HEK293 (cell line): Measurements from ENCODE around the gene GMIP.
A peak's percentile ranks its signal among the peaks of the same experiment; 100 is the strongest.

Source experiments
- CTCF ChIA-PET: fragments of 350-600 bp; formaldehyde crosslinking; extraction: SDS; loops from one replicate; lab custom pipeline; 2021; ENCODE audit warnings: antibody characterized with exemption; lab: Yijun Ruan, JAX
- POLR2A ChIA-PET: fragments of 300-600 bp; formaldehyde crosslinking; extraction: SDS; loops from one replicate; lab custom pipeline; 2020; ENCODE audit warnings: antibody characterized with exemption, inconsistent platforms; lab: Yijun Ruan, JAX
- H3K27ac ChIP-seq: fragments of 200-500 bp; sonication (Bioruptor generic); 2 replicates; pipeline ENCODE4 v1.5.1; 2014; ENCODE audit warnings: low read depth, low read length, control low read depth, inconsistent platforms; ENCODE audit errors: extremely low read depth
- H3K36me3 ChIP-seq, 2 experiments: fragments of 200-500 bp in 1 of 2; sonication (Bioruptor generic) in 1 of 2; 1 replicate in 1 of 2; 2 replicates in 1 of 2; pipeline ENCODE4 v1.5.1; 2014 to 2017; ENCODE audit warnings: inconsistent platforms in 2 of 2, low read length in 2 of 2; ENCODE audit not compliant: control insufficient read depth in 2 of 2, insufficient read depth in 1 of 2
- H3K4me1 ChIP-seq: fragments of 200-500 bp; sonication (Bioruptor generic); 2 replicates; pipeline ENCODE4 v1.5.1; 2014; ENCODE audit warnings: mild to moderate bottlenecking, low read length, inconsistent platforms; ENCODE audit not compliant: control insufficient read depth, insufficient read depth
- H3K4me3 ChIP-seq: 2 replicates; pipeline ENCODE4 v1.5.1; 2011; ENCODE audit warnings: low read depth, mild to moderate bottlenecking, control low read depth, low read length, moderate library complexity
- H3K9me3 ChIP-seq: fragments of 200-500 bp; sonication (Bioruptor generic); 2 replicates; pipeline ENCODE4 v1.5.1; 2014; ENCODE audit warnings: low read depth, low read length, inconsistent platforms; ENCODE audit not compliant: control insufficient read depth, insufficient read depth
- GLIS1 ChIP-seq: fragments of 450-650 bp; formaldehyde crosslinking; IDR thresholded peaks from 2 replicates; pipeline ENCODE4 v1.5.1; 2016; ENCODE audit warnings: missing biosample characterization, missing genetic modification characterization
- HIC1 ChIP-seq: fragments of 450-650 bp; formaldehyde crosslinking; IDR thresholded peaks from 2 replicates; pipeline ENCODE4 v1.5.1; 2016; ENCODE audit warnings: missing biosample characterization, missing genetic modification characterization
- HOXA7 ChIP-seq: sonication (generic); formaldehyde crosslinking; IDR thresholded peaks from 2 replicates; pipeline ENCODE4 v1.8.1; 2022; ENCODE audit warnings: missing genetic modification reagents, borderline replicate concordance
- KLF1 ChIP-seq: fragments of 450-650 bp; formaldehyde crosslinking; IDR thresholded peaks from 2 replicates; pipeline ENCODE4 v1.5.1; 2016; ENCODE audit warnings: missing biosample characterization, missing genetic modification characterization
- OSR2 ChIP-seq: fragments of 450-650 bp; formaldehyde crosslinking; IDR thresholded peaks from 2 replicates; pipeline ENCODE4 v1.5.1; 2016; ENCODE audit warnings: missing biosample characterization, missing genetic modification characterization
- ZBTB1 ChIP-seq: fragments of 450-650 bp; formaldehyde crosslinking; IDR thresholded peaks from 2 replicates; pipeline ENCODE4 v1.5.1; 2016; ENCODE audit warnings: missing biosample characterization, missing genetic modification characterization
- ZBTB17 ChIP-seq: fragments of 450-650 bp; formaldehyde crosslinking; IDR thresholded peaks from 2 replicates; pipeline ENCODE4 v1.5.1; 2016; ENCODE audit warnings: missing biosample characterization, missing genetic modification characterization
- ZBTB26 ChIP-seq: fragments of 450-650 bp; formaldehyde crosslinking; optimal IDR thresholded peaks from 2 replicates; pipeline ENCODE3; 2016; ENCODE audit warnings: missing biosample characterization, mild to moderate bottlenecking, missing genetic modification characterization
- ZFHX2 ChIP-seq: fragments of 450-650 bp; formaldehyde crosslinking; conservative IDR thresholded peaks from 2 replicates; pipeline ENCODE4 v1.5.1; 2016; ENCODE audit warnings: missing biosample characterization, missing genetic modification characterization
- ZNF133 ChIP-seq: fragments of 450-650 bp; formaldehyde crosslinking; IDR thresholded peaks from 2 replicates; pipeline ENCODE4 v1.5.1; 2016; ENCODE audit warnings: missing biosample characterization, missing genetic modification characterization
- ZNF398 ChIP-seq: fragments of 450-650 bp; formaldehyde crosslinking; IDR thresholded peaks from 2 replicates; pipeline ENCODE4 v1.5.1; 2017; ENCODE audit warnings: missing biosample characterization, missing genetic modification characterization
- ZNF596 ChIP-seq: fragments of 450-650 bp; IDR thresholded peaks from 2 replicates; pipeline ENCODE4 v1.5.0; 2018; ENCODE audit warnings: missing biosample characterization, mild to moderate bottlenecking, missing genetic modification characterization, moderate library complexity
- ZNF600 ChIP-seq: fragments of 450-650 bp; formaldehyde crosslinking; IDR thresholded peaks from 2 replicates; pipeline ENCODE4 v1.5.1; 2016; ENCODE audit warnings: missing biosample characterization, missing genetic modification characterization
- ZNF623 ChIP-seq: fragments of 450-650 bp; formaldehyde crosslinking; IDR thresholded peaks from 2 replicates; pipeline ENCODE4 v1.5.1; 2016; ENCODE audit warnings: missing biosample characterization, missing genetic modification characterization
- ZNF768 ChIP-seq: fragments of 450-650 bp; formaldehyde crosslinking; IDR thresholded peaks from 2 replicates; pipeline ENCODE4 v1.5.1; 2018; ENCODE audit warnings: missing biosample characterization, mild to moderate bottlenecking, missing genetic modification characterization
- ZXDB ChIP-seq: fragments of 450-650 bp; formaldehyde crosslinking; IDR thresholded peaks from 2 replicates; pipeline ENCODE4 v1.5.1; 2016; ENCODE audit warnings: missing biosample characterization, missing genetic modification characterization
- TF ChIP-seq, protein P1 (sequence below): fragments of 450-650 bp; formaldehyde crosslinking; IDR thresholded peaks from 2 replicates; pipeline ENCODE4 v1.5.1; 2017; ENCODE audit warnings: missing biosample characterization, missing genetic modification characterization
- TF ChIP-seq, protein P2 (sequence below): fragments of 450-650 bp; formaldehyde crosslinking; IDR thresholded peaks from 2 replicates; pipeline ENCODE4 v1.5.1; 2016; ENCODE audit warnings: missing biosample characterization, missing genetic modification characterization

Gene GMIP

GRCh38 chr19:19627621-19628500 lies 15.6 kb downstream of the GMIP start, which contains the start of gene LPAR2 (continued):
- TF ChIP-seq ZBTB26 (tag by site-specific recombination) (peak; percentile 43), ZBTB1 (tag by site-specific recombination) (no peak), ZNF398 (peak; percentile 27; the same call in 1 of the 2 replicates), ZNF600 (tag by site-specific recombination) (peak; percentile 26; the same call in 1 of the 2 replicates), ZNF596 (tag by site-specific recombination) (no peak), ZNF623 (tag by site-specific recombination) (no peak), HIC1 (tag by site-specific recombination) (no peak), ZNF768 (no peak), KLF1 (peak; percentile 54), ZNF133 (tag by site-specific recombination) (no peak), ZXDB (tag by site-specific recombination) (no peak)
- TF ChIP-seq, all 188 proteins: peak for 13

DNA sequence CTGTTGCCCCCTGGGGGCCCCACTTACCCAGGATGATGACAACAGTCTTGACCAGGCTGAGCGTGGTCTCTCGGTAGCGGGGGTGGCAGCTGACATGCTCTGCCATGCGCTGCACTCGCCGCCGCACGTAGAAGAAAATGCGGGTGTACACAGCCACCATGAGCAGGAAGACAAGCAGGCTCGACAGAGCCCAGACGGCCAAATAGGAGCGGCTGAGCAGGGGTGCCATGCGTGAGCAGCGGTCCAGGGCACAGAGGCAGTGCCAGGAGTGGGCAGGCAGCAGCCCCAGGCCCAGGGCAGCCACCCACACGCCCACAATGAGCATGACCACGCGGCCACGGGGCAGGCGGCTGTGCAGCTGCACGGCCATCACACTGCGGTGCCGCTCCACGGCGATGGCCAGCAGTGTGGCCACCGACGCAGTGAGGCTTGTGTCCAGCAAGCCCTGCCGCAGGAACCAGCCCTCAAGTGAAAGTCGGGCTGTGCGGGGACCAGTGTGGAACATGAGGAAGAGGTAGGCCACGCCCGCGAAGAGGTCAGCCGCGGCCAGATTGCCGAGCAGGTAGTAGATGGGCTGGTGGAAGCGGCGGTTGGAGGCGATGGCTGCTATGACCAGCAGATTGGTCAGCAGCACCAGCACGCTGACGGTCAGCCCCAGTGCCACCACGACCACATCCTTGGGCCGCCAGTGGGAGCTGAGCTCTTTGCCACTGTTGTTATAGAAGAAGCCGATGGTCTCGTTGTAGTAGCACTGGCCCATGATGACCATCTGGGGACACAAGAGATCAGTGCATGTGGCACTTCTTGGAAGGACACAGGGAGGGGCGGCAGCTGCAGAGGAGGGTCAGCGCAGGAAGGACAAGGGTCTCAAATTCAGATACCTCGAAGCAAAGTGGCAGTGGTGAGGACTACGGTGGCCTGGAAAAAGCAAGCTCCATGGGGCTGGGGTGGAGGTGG lies 16.7 kb downstream of the GMIP start:
- Histone ChIP-seq H3K27ac (peak overlapping the region; percentile 49; the same call in 1 of the 2 replicates), H3K4me1 (no peaks in the 10 kb centered on the region), H3K4me3 (no peak overlapping the region), H3K9me3 (no peaks in the 10 kb centered on the region), H3K36me3 (peaks cover 0 to 5% of the 10 kb centered on the region in 2 experiments; a peak in 2 of 3 replicates)
- ChIA-PET POLR2A (interaction anchor here (0.7 kb wide), 1 partner anchor 105 kb away, joined by 3 read pairs; no protein-coding TSS in a partner anchor), CTCF (interaction anchor here (0.7 kb wide), 1 partner anchor 15 kb away, joined by 3 read pairs; no protein-coding TSS in a partner anchor)
- TF ChIP-seq, protein P1, sequence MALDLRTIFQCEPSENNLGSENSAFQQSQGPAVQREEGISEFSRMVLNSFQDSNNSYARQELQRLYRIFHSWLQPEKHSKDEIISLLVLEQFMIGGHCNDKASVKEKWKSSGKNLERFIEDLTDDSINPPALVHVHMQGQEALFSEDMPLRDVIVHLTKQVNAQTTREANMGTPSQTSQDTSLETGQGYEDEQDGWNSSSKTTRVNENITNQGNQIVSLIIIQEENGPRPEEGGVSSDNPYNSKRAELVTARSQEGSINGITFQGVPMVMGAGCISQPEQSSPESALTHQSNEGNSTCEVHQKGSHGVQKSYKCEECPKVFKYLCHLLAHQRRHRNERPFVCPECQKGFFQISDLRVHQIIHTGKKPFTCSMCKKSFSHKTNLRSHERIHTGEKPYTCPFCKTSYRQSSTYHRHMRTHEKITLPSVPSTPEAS (tag by site-specific recombination): no peak
- no peak for TF ChIP-seq OSR2 (tag by site-specific recombination)
- TF ChIP-seq GLIS1 (tag by site-specific recombination): no peak
- 0 out of 2 replicates have a peak, but pooled peaks have one; percentile 10 for TF ChIP-seq ZFHX2
- TF ChIP-seq, protein P2, sequence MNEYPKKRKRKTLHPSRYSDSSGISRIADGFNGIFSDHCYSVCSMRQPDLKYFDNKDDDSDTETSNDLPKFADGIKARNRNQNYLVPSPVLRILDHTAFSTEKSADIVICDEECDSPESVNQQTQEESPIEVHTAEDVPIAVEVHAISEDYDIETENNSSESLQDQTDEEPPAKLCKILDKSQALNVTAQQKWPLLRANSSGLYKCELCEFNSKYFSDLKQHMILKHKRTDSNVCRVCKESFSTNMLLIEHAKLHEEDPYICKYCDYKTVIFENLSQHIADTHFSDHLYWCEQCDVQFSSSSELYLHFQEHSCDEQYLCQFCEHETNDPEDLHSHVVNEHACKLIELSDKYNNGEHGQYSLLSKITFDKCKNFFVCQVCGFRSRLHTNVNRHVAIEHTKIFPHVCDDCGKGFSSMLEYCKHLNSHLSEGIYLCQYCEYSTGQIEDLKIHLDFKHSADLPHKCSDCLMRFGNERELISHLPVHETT (tag by site-specific recombination): no peak
- no peak for TF ChIP-seq ZBTB17
- TF ChIP-seq HOXA7 (CRISPR knock-in tag): no peak
